Retina (tissue), 1 donor: Measurements from ENCODE around the gene PGLYRP2.

Source experiments
- DNase-seq: peaks from one replicate; pipeline ENCODE4 v3.0.0-alpha.2; 2016

Gene PGLYRP2

DNA sequence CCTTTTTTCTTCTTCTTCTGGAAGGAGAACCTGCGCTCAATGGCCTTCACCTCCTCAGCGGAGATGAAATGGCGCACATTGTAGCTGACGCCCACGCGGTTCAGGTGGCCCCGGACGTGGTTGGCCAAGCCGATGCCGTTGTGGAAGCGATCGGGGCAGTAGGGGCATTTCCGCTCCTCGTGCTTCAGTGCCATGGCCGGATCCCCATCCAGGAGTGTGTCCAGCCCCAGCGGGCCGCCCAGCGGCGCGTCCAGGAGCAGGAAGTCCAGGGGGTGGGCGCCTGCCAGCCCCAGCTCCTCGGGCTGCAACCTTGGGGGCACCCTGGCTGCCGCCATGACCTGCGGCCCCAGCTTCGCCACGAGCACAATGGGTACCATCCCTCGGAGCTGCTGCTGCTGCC is 40.7 kb downstream of the PGLYRP2 start:
- DNase-seq = no peak

- no peak for DNase-seq
These were observed 41.2 kb downstream of the PGLYRP2 start for GRCh38 chr19:15438124-15438496.

GRCh38 chr19:15437355-15438123 is 41.8 kb downstream of the PGLYRP2 start:
- no peak for DNase-seq

GRCh38 chr19:15436826-15437110 is 42.5 kb downstream of the PGLYRP2 start:
- DNase-seq = no peak

DNA sequence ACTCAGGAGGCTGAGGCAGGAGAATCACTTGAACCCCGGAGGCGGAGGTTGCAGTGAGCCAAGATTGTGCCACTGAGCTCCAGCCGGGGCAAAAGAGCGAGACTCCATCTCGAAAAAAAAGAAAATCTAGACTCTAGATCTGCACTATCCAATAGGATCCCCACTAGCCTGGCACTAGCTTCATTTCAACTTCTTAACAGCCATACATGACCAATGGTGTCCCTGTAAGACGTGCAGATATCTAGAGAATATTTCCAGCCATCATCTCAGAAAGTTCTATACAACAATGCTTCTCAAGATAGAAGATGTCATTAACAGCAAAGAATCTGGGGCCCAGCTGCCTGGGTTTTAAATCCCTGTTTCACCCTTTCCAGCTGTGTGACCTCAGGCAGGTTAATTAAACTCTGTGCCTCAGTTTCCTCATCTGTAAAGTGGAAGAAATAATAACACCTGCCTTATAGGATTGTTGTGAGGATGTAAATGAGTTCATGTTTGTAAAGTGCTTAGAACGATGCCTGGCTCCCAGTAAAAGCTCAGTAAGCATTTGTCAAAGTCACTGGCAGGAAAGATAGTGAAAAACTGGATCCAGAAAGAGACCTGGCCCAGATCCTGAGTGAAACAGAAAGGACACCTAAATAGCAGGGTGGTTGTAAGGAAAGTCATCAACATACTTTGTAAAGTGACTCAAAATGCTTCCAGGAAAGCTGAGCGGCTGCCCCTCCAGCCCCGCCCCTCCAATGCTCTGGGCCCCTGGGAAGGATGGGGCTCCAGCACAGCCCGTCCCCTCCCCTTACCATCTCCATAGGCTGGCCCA is 43.1 kb downstream of the PGLYRP2 start:
- DNase-seq = no peak

GRCh38 chr19:15433519-15434069 is 45.7 kb downstream of the PGLYRP2 start:
- no peak for DNase-seq

DNA sequence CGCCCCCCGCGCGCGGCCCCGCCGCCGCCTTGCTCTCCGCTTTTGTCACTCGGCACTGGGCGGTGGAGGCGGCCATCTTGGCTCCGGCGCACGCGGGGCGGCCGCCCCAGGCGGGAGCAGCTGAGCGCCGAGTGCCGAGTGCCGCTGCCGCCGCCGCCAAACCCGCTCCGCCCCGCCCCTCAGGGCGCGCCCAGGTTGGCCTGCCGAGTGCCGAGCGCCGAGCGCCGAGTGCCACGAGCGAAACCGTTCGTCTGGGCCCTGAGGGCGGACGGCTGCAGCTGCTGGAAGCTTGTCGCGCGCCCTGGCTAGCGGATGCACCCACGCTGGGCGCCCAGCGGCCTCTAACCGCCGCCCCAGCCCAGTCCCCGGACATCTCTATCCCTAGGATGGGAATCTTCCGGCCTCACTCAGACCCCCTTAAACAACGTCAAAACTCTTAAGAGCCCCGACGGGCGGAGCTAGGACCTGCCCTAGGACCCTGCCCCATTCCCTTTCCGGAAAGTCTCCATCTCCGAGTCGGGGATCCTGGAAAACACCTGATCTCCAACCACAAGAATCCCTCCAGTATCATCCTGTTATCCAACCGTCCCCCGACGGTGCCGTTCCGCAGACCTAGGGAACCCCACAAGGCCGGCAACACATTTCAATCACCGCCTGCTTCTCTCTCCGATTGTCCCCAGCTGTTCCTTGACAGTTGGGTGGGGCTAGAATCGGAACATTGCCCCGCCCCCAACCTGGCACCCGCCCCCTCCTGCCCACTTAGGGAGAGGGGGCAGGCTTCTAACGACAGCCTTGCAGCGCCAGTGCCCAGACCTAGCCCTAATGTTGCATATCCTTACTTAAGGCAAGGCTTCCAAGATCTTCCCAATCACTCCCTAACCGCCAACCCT is 46.4 kb downstream of the PGLYRP2 start:
- DNase-seq = peak; percentile 94

GRCh38 chr19:15432018-15432494 is 47.2 kb downstream of the PGLYRP2 start:
- peak; percentile 28 for DNase-seq

DNA sequence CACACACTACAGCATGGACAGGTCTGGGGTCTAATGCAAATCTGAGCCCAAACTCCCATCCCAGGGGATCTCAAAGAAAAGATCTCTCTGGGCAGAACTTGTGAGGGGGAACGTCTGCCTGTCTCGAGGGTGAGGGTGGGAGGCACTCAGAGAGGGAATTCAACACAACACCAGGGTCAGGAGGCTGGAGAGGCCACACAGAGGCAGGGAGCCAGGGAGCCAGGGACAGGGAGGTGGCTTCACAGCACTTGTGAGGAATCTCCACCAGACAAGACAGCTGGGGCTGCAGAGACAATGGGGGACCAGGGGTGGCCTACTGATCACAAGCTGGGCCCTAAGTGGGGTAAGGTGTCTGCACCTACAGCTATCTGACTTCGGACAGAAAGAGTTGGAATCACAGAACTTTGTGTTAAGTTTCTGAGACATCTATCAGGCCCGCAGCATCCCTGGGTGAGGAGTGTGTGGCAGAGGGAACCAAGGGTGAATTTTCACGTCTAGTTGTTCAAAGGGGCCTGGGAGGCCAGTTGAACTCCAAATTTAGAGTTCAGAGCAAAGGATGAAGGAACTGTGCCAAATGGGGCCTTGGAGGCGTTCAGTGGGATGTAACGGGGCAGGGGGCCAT is 47.8 kb downstream of the PGLYRP2 start:
- no peak for DNase-seq

DNA sequence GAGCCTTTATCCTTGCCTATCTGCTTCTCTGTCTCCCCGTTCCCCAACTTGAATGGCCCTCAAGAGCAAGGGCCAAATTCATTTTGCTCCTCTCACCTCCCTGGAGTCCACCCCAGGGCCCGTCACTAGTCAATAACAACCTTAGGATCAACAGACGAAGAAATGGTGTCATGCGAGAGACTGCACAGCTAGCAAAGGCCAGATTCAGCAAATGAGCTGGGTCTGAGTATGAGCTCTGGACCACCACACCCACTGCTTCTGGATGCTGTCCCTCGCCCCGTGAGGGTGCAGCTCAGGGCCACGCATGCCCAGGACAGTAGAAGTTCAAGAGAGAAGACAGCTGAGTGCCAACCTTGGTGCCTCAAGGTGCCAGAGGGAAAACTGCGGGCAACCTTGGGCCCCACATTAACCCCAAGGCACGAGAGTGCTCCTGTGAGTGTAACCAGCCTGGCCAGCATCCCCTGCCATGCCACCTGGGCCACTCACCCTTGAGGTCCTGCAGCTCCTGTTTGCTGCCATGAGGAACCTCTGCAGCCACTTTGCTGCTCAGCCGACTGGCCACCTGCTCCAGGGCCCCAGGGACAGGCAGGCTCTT is 48.7 kb downstream of the PGLYRP2 start:
- no peak for DNase-seq

DNA sequence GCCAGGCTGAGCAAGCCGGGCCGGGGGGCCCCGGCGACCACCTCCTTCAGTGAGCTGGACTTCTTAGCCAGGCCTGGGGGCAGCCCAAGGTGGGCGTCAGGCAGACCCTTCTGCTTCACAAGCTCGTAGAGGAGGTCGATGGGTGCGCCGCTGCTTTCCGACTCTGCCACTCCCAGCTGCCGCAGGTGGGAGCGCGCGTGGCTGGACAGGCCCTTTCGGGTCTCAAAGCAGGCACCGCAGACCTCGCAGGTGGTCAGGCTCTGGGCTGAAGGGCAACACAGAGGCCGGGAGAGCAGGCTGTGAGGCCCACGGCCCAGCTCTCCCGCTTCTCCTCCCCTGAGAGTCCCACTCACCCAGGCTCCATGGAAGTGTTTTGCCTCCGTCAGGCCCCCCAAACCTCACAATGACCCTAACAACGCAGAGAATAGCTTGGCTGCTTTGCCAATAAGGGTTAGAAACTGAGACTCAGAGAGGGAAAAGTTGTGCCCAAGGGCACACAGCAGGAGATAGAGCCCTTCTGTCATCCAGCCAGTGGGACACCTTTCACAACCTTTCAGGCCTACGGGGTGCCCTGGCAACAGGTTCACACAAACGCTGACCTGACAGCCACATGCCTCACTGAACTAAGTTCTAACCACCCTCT is 49.4 kb downstream of the PGLYRP2 start:
- no peak for DNase-seq

DNA sequence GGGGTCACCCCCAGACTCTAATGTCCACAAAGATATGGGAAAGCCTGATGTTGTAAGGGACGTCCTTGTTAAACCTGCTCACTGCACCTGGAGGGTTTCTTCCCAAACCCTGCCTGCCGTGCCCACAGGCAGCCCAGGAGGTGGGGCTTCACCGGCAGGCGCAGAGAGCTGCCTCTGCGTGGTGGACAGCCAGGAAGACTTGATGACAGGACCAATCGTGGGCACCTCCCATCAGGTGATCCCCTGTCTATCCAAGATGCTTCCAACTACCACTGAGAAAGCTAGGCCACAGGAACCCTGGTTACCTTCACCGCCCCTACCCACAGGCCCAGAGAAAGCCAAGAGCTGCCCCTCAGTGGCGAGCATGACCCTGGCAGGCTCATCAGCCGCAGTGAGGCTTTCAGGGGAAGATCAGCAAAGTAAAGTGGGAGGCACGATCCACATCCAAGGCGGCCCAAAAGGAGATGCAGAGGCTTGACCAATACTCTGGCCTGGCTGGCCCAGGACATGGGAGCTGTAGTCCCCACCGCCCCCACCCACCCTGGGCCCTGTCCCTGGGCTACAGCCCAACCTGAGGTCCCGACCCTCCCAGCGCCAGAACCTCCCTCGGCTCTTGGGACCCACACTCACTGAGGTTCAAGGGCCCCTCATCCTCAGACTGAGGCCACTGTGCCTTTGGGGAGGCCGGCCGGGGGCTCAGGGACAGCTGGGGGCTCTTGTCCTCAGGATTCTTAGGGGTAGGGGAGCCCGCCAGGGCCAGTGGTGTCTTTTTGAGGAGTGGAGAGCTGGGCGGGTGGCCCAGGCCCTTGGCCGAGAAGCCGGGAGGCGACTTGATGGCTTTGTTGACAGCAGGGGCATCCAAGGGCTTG is 50.1 kb downstream of the PGLYRP2 start:
- DNase-seq = no peak

DNA sequence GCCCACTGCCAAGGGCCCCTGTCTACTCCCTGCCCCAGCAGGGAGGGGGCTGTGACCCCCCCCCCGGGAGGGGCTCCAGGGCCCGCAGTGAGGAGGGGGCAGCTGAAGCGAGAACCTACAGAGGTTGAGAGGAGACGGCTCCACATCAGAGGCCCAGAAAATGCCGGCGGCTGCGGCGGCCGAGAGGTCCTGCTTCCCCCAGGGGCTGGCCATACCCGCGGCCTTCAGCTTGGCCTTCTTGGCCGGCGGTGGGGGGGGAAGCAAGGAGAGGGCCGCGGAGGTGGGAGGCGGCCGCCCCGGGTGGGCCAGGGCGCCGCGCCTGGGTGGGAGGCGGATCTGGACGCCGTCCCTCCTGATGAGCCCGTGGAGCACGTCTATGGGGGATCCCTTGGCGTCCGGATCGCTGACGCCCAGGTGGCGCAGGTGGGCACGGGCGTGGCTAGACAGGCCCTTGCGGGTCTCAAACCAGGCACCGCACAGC is 51.3 kb downstream of the PGLYRP2 start:
- DNase-seq = no peak

DNA sequence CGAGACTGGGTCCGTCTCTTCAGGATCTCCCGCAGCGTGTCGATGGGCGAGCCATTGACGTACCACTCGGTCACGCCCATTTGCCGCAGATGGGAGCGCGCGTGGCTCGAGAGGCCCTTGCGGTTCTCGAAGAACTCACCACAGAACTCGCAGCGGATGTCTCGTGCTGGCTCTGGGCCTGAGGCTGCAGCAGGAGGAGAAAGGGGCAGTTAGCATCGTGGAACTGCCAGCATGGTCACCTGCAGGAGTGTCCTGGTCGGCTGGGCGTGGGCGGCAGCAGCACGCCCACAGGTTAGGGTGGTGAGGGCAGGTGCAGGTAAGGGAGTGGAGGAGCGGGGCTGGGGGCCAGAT is 52.0 kb downstream of the PGLYRP2 start:
- DNase-seq = no peak

DNA sequence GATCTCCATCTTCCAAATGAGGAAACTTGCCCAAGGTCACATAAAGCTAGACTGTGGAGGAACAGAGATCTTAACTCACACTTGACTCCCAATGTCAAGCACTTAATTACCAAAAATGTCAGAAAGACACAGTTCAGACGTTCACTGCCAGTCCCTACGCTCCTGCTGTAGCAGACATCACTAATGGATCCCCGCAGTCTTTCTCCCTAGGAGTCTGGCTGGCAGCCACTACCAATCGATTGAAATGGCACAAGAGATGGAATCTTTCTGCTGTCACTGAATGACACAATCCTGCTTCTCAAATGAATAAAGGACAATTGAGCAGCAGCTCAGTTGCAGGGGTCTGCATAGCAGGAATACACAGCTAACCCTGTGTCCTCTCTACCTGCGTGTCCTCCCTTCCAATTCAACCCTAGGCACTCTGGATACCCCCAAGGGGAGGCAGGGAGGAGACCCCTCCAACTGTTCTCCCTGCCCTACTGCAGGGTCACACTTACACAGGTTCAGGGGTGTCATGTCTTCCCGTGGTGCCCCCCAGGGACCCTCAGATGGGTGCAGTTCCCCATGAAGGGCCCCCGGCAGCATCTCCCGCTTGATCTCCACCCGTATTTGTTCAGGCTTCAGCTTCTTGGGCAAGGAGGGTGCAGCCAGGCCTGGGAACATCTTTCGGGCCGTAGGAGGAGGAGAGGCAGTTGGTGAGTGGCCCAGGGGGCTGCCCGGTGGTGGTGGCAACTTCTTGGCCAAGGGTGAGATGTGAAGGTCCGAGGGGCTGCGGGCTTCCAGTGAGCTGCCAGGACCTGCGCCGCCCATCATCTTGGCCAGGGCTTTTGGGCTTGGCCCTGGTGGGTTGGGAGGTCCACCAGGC is 52.6 kb downstream of the PGLYRP2 start:
- DNase-seq = no peak

GRCh38 chr19:15425321-15425950 is 53.9 kb downstream of the PGLYRP2 start:
- DNase-seq = no peak

DNA sequence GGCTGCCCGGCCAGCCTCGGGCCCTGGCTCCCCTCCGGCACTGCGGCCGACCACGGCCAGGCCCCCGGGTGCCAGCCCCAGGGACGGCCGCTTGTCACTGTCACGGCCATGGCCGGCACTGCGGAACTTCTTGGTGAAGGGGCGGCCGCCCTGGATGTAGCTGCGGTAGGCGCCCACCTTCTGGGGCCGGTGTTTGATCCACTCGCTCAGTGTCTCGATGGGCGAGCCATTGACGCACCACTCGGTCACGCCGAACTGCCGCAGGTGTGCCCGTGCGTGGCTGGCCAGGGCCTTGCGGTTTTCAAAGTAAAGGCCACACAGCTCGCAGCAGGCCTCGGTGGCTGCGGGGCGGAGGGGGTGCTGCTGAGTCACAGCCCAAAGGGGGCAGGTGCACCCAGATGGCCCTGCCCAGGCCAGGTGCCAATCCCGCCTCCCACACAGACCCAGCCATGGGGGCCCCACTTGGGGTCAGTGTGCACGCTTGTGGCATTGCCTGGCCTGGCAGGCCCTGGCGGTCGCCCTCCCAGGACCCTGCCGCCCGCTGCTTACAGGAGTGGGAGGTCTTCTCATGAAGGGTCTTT is 54.5 kb downstream of the PGLYRP2 start:
- DNase-seq = no peak

GRCh38 chr19:15424121-15424520 is 55.2 kb downstream of the PGLYRP2 start:
- DNase-seq = no peak

GRCh38 chr19:15423130-15423529 is 56.2 kb downstream of the PGLYRP2 start:
- DNase-seq = no peak
